GM04503 (cell line): Measurements from ENCODE around the gene POLL.

Source experiments
- DNase-seq: peaks from one replicate; pipeline ENCODE4 v3.0.0-alpha.2; 2012; ENCODE audit warnings: low read depth

The POLL gene

DNA sequence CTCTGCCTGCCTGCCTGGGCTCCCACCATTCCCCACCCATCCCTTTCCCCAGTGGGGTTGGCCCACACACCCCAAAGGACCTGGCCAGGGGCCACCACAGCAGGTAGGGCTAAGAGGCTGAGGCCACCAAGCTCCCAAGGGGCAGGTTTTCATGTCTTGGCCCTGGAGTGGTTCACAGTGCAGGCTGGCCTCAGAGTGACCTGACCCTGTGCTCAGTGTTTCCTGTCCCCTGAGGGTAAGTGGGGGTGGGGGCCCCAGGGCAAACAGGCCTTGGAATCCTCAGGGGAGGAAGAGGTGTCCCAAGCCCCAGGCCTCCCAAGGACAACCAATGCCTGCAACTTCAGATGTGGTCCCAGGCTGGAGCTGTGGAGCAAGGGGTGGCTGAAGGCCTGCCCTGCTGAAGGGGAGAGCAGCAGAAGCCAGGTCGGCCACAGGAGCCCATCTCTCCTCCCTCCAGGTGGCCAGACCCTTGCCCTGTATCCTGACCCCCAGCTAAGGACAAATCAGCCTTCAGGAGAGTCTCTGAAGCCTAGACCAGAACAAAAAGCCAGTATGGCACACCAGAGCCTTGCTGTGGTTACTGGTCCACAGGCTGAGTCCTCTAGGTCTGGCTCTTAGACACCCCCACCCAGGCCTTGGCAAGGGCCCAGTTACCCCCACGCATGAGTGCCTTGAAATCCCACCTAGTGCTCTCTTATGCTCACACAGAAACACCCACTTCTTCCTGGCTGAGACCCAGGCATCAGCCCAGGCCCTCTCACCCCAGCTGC, 27.6 kb downstream of the POLL start:
- no peak for DNase-seq

DNA sequence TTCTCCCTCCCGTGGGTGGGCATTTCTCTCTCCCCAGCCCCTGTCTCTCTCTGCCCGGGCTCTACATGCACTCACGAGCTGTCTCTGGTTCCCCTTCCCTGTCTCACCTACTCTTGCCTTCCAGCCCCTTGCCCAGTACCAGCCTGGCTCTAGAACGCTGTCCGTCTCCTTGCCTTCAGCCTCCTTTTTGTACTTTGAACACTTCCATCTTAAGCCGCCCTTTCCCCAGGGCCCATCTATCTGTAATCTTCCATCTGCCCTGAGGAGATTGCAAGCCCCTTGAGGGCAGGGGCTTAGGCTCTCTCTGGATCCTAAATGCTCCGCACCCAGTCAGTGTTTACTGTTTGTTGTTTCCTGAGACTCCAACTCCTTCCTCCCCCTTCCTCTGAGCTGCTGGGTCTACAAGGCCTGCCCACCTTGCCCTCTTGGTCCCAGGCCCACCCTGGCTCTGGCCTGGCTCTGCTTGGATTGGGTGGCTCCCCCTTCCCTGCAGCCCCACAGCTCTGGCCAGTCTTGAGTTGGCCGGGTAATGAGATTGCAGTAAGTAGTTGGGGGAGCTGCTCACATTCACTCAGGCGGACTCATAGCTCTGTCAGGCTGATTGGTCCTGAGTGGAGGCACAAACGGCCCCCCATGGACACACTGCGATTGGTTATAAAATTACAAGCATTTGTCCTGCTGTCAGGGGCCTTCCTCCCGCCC, 28.3 kb downstream of the POLL start:
- DNase-seq = no peak

DNA sequence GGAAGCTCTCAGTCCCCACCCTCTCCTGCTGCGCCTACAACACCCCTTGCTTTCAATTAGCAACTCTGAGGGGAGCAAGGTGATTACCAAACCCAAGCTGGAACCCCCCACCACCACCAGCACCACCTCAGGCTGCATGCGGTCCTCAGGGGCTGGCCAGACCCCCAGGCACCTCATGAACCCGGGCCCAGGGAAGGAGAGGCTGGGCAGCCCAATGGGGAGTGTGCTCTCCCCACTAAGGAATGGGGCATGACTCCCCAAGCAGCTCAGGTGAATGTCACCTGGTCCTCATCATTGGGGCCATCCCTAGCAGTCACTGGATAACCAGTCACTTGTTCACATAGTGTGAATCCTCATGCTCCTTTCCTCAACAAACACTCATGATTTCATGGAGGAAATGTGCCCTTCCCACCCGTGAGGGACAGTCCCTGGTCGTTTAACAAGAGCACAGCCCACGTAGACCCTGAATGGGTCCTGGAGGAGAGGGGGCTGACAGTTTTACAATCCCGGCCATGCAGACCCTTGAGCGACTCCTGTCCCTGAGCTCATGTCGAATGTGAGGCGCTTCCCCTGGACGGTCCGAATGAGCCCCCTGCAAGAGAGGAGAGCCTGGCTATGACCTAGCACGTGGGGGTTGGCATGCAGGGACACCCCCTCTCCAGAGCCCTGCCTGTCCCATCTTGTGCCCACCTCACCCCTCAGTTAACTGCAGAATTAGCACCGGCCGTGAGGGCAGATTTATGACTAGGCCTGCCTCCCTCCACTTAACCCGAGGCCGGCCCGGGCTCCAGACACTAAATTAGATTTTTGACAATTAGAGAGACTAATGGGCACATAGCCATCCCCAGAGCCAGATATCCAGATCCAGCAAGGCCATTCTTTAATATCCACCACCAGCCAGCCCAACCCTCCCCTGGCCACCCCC, 29.1 kb downstream of the POLL start:
- no peak for DNase-seq

DNA sequence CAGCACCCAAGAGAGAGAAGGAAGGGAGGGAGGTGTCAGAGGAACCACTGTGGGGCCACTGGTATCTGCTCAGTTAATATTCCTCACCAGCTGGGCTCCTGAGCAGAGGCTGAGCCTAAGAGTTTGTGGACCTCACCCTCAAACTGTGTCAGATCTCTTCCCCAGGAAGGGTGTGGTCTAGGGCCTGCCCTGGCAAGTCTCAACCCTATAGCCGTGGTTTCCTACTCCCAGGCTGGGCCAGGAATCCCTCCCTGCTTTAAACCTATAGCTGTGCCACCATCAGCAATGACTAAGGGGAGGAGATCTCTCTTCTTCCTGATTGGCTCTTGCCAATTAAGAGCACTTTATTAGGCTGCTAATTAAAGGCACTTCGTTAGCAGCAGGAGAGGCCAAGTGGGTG, 29.9 kb downstream of the POLL start:
- DNase-seq = no peak

DNA sequence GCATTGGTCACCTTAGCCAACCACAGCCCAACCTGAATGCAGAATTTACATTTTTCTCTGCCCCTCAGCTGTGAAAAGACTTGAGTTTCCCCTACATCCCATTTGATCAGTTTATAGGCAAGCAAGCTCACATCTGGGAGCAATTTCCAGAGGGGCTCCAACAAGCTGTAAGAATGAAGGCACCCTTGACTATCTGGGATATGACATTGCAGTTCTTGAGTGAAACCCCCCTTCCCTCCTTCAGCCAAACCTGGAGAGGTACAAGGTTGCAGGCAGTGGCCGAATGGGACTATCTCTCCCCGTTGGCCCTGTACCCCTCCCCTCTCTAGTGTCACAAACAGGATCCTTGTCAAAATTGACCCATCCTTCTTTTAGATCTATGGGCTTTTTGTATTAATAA, 30.5 kb downstream of the POLL start:
- no peak for DNase-seq

DNA sequence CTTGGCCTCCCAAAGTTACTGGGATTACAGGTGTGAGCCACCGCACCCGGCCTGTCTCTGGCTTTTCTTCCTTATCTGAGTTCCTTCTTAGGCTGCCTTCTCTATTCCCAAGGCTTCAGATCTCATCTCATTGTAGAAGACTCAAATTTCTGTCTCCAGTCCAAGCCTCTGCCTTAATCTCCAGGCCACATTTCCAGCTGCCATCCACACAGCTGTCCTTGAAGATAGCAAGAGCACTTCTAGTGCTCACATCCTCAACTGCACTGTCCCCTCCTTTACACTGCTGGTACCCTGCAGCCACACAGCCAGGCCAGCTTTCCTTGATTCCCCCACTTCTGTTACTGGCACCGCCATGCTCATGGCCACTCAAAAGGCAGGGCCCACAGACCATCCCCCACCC, 35.6 kb downstream of the POLL start:
- no peak for DNase-seq

DNA sequence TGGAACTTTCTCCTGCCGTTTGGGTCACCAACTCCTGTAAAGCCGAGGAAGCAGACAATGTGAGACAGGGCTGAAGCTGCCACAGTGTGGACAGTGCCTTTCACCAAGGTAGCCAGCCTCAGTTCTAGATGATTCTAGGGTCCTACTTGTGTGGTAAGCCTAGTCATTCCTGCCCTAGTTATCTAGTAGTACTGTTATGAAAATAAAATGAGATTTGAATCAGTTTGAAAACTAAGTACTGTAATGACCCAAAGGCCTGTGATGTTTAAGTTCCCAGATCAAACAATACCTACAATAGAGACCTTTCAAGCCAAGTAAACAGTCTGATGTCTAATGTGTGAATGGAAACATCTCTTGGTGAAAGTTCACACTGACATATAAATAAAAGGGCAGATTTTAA, 37.1 kb downstream of the POLL start:
- DNase-seq = no peak

DNA sequence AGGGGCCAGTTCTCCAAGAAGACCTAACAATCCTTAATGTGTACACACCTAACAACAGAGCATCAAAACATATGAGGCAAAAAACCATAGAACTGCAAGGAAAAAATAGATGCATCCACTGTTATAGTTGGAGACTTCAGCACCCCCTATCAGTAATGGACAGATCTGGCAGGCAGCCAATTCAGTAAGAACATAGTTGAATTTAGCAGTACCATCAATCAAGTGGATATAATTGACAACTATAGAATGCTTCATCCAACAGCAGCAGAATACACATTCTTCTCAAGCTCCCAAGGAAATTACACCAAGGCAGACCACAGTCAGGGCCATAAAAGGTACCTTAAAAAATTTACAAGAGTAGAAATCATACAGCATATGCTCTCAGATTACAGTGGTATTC, 42.2 kb downstream of the POLL start:
- DNase-seq = no peak

DNA sequence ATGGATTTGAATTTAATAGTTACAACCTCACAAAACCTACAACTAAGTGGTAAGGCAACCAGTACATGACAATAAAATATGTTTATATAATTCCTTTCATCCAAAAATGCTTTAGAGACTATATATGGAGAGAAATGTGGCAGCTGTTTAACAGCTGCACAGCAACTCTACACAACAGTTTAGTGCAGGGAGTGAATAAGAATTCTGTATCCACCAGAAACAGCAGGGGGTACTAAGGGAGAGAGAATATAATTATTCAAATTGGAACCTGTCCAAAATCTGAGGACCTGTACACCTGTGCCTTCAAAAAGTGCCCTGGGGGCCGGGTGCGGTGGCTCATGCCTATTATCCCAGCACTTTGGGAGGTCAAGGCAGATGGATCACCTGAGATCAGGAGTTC, 49.6 kb downstream of the POLL start:
- no peak for DNase-seq

DNA sequence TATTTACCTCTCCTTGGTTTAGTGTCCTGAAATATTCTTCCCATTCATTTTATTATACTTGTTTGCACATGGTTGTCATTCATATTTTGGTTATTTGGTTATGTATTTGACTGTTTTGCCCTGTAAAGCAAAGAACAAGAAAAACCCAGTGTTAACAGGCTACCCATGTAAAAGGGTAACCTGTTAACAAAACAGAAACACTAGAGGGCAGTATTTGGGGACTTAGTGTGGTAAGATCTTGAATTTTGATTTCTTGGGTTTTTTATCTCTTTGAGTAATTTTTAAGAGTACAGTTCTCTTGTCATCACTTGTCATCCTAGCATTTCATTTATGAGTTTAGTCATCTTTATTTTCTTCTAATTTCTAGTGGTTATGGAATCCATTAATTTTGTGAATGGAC, 51.3 kb downstream of the POLL start:
- DNase-seq = no peak

DNA sequence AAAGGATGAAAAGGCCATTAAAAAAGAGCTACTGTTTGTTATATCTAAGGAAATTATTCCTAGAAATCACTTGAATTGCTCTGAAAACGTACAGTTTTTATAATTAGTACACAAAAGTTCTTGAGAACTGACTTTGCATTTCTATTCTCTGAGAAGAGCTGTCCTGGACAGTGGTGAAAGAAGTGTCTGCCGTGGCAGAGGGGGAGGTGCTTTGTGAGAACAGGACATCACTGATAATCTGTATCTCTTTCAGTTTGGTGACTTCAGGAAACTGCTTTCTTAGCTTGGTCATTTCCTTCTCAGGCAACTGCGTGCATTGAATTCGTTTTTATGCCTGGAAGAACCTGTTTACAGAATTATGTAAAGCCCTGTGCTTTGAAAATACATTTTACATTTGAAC, 52.1 kb downstream of the POLL start:
- no peak for DNase-seq

DNA sequence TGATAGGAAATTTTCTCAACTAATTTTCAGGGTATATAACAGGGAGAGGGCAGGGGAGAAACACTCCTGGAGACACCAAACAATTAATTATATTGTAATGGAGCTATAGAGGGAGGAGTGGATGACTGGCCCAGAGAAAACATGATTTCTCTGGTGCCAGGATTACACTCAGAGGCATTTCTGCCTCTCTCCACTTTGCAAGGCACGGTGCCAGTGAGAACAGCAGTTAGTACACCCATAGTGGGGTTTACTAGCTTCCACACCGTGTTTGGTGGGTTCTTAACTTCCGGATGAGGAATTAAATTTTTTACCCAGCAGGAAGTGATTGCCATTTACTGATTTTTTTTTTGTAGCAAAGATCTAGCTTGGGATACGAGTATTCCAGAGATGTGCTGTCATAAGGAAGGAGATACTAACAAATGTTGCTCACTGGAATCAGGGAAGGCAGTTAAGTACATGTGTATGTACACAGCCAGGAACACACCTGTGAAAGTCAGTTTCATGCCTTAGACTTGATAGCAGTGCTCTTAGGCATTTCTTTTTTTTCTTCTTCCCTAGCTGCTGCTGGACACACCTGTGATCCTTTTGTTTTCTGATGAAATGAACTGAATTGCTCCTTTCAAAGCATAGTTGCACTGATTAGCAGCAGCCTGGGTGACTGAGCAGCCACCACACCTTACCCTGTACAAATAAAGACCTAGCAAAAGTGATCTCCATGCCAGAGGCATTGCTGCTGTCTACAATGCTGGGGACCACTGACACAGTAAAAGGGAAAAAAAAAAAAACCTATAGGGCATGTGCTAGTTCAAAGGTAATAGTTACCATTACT, 58.1 kb downstream of the POLL start:
- no peak for DNase-seq

DNA sequence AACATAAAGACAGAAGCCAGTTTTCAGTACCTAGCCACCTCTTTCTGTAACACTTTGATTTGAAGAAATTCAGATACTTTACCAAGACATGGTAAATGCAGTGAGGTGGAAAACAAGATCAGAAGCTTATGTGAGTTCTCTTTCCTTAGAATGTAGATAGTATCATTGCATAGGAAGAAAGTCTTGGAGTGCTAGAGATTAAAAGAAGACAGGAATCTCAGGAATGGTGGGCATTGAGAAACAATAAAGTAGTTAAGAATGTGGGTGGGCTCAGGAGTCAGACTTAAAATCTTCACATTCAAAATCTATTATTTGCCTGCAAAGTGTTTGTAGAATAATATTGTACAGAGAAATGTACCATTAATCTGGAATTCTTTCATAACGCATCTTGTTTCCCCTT, 58.9 kb downstream of the POLL start:
- DNase-seq = no peak
